GM21528 (cell line): ENCODE data around the gene MINDY4.

ENCODE experiments used
- ATAC-seq: cut with Tn5 transposase; IDR thresholded peaks from one replicate; pipeline ENCODE4 v1.9.1; 2021; ENCODE audit warnings: mild to moderate bottlenecking, moderate library complexity; ENCODE audit not compliant: unreplicated experiment, low FRiP score

Gene MINDY4

DNA sequence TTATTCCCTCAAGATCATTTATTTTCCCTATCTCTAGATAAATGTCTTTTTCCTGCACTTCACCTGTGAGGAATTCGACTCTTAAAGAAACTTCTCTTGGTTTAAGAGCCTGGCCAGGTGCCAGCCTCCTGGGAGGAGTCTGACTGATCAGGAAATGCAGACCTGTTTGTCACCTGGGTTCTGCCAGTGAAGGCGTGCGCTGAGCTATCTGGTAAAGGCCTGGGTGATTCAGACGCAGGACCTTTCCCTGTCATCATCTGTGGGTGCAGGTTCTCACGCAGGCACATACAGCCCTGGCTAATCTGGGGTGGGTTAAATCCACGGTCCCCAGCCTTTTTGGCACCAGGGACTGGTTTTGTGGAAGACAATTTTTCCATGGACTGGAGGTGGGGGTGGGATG is 75.2 kb downstream of the MINDY4 start:
- no peak for ATAC-seq

DNA sequence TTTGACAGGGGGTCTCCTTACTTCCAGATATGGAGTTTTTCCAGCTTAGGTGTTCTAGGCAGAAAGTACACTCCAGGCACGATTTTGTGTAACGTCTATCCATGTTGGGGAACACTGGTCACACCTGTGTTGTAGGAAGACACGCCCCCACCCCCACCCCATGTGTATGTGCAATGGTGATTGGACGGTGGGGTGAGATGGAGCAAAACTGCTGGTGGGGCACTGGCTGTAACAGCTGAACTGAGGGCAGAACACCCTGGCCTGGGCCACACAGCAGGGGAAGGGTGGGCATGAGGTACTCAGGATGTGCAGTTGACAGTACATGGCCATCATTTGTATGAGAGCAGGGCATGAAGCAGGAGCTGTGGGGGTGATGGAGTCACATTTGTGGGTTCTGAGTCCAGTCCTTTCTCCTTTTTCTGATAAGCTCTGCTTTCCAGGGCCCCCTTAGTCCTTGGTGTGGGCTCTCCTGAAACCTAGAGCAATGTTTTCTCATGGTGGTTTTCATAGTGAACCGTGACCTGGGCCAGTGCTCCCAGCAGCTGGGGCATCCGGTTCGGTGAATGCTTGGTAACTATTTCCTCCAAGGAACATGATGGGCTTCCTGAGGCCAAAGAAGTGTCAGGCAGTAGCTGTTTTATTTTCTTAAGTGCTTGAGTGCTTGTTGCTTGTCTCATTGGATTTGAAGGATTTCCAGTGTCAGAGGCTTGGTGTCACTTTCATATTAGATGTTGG is 77.1 kb downstream of the MINDY4 start:
- ATAC-seq: no peak

DNA sequence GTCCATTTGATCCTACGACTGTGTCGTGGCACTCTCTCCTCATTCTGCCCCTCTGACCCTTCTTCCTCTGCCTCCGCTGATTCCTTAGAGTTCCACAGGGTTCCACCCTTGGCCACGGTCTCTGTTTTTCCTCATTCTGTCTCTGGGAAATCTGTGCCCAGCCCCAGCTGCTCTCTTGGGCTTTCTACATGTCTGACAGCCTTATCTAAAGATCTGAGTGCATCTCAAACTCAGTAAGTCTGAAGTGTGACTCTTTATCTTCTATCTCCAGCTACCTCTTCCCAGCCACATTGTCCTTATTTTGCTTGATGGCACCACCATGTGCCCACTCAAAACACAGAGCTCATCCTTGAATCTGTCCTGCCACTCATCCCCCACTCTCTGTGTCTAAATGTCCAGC is 78.3 kb downstream of the MINDY4 start:
- ATAC-seq: no peak

DNA sequence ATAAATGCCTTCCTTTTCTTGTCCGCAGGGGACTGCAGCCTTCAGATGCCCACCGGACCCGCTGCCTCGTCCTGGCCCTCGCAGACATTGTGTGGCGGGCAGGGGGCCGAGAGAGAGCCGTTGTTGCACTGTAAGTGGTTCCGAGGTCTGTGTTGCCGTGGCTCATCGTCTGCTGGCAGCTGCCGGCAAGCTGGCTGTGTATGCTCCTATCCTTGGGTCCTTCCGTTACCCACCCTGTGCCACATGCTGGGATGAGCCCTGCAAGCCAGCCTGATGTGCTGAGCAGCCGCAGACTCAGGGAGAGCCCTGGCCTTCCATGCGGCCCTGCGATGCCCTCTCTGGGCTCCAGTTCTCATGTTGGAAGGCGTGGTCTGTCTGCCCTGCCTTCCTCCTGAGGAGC is 79.2 kb downstream of the MINDY4 start:
- no peak for ATAC-seq

DNA sequence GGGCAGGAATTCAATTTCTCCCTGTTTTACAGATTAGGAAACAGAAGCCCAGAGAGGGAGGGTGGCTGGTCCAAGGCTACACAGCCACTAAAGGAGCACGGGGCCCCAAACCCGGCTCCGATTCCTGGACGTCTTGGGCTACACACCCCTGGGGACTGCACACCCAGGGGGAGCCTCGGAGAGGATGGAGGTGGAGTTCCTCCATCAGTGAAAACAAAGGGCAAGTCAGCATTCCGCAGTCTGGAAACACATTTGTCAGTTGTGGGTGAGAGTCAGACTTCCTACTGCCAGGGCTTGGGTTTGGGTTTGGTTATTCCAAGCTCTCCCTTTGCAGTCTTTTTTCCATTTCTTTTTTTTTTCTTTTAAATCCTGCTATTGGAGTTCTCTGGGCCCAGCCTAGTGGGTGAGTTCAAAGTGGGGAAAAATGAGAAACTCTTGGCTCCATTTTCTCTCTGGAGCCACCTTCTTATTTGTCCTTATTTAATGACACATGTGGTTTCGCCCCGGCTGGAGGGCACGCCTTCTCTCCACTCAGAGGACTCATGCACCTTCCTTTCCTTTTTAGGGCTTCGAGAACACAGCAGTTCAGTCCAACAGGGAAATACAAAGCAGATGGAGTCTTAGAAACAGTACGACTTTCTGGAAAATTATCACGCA is 80.6 kb downstream of the MINDY4 start:
- ATAC-seq: no peak

DNA sequence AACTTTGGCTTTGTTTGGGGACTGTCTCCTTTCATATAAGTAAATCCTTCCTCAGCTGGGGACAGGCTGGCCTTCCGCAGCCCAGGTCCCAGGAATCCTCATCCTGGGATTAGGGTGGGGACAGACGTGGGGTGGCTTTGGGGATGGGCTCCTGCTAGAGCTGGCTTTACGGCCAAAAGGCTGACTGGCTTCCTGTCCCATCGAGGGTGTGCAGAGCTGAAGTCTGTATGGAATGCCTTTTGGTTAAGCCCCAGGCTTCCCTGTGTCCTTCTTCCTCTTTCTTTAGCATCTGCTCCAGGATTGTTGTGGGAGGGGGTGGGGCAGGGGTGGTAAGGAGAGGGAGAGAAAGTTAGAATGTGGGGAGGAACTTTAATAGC is 81.1 kb downstream of the MINDY4 start:
- ATAC-seq: no peak

DNA sequence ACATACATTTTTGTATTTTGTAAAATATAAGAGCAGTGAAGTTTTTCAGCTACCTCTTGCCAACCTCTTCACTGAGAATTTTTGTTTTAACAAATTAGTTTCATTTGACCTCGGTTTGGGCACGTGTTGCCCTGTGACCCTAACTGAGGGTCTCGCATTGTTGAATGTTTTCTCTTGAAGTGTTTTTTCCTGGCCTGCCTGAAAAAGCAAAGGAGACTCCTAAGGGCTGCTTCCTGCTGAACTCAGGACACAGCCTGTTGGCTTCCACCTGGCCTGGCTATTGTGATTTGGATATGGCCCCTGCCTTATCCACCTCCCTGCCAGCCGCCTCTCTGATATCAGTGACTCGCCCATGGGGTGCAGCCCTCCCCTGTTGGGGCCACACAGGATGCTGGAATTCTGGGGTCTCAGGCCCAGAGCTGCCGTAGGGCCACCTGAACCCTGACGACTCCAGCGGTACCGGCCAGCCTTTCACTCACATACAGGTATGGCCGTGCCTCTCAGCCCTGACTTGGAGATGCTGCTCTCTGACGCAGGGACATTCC is 81.6 kb downstream of the MINDY4 start:
- ATAC-seq: no peak

DNA sequence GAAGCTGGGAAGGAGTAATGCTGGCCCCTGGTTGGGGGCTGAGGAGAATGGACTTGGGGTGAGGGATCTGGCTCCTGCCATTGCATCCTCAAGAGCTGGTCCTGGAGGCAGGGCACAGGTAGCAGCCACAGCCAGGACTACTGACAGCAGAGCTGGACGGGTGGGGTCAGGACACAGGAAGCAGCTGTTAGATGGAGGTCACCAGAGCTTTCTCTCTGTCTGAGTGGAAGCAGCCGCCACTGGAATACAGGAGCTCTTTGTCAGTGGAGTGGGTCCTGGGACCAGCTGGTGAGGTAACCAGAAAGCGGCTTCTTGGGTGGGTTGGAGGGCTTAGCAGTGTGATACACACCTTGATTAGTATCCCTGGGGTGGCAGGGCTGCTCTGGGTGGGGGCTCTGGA is 82.4 kb downstream of the MINDY4 start:
- ATAC-seq: no peak

DNA sequence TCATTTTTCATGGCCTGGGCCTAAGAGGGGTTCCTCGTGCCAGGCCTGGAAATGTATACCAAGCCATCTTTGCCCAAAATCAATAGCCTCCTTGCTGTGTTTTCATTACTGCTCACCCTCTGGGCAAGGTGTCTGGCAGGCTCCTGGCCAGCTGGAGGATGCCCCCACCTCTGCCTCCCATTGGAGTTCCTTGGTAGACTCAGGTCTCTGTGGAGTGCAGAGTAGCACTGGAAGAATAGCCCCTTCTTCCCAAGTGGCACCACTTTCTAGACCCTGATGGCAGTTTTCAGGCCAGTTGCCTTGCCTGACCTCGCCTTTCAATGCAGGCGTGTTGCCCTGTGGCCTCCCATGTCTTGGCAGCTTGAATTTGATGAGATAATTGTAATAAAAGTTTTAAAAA is 84.7 kb downstream of the MINDY4 start:
- no peak for ATAC-seq

DNA sequence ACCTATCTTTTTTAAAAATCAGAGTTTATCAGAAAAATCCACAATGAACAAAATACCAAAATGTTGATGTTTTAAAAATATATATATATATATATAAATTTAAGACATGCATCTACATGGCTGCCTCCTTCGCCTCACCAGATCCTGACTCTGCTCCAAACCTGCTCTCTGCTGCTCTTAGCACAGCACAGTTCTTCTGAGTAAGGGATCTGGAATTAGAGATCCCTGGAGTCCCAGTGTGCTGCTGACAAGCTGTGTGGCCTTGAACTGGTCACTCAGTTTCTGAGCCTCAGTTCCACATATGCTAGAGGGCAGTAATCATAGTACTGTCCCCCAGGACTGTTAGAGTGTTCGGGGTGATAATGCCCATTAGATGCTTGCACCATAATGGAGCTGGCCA is 87.4 kb downstream of the MINDY4 start:
- ATAC-seq: no peak

DNA sequence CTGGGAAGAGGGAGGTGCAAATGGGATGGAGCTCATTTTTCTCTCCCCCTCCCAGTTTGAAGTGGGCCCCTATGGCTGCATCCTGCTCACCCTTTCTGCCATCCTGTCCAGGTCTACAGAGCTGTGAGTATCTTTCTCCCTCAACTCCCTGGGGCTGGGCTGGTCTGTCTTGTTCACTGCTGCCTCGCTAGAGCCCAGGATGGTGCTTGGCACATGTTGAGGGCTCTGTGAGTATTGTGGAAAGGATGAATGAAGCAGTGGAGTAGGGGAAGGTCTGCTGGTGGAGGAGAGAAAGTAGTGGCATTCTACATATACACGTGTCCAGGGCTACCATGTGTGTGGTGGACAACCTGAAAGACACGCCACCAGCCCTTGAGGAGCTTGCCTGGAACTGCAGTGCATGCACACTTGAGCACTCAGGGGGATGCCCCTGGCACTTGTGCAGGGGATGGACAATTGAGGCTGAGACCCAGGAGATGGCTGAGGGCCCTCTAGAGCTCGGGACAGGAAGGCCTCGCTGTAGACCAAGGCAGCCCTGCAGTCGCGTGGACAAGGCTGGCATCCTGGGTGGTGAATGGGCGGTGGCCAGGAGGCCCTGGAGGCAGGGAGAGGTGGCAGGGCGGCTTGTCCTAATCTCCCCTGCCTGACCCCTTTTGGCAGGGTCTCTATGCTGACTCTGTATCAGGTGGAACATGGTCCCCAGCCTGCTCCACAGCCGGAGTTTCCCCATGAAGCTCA is 88.2 kb downstream of the MINDY4 start:
- ATAC-seq: no peak

DNA sequence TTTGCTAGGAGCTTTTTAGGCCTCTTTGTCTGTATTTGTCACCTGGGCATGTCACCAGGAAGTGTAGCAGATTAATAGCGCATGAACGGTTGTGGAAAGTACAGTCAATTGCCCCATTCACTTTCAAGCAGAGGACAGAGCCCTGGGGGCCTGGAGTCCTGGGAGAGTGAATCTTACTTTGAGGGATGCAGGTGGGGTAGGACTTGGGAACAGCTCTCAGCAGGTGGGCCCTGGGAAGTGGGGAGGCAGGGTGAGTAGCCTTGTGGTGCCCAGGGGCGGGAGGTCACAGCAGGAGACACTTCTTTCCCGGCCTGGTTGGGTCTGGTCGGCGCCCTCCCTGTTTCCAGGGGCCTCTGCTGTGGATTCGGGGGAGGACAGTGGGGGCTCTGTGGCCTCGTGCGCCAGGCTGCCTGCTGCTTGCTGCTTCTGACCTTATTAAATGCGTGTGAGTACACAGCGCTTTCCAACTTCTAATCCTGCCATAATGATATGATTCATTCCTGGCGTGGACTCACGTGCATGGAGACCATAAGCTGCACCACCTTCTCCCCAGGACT is 88.8 kb downstream of the MINDY4 start:
- no peak for ATAC-seq

DNA sequence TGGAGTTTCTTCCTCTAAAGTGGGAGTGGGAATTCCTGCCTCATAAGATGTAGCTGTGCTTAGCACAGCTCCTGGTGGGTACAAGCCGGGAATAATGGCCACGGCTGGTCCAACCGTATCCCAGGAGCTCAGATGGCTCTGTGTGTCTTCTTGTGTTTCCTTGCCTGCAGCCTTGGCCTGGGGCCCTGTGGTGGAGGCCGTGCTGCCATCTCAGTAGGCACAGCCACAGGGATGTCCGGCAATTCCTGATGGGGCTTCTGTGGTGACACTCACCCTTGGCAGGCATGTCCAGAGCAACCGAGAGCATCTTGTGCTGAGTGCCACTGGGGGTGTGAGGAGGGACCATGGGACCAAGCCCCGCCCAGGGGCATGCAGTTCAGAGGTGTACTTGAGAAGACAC is 90.4 kb downstream of the MINDY4 start:
- no peak for ATAC-seq

DNA sequence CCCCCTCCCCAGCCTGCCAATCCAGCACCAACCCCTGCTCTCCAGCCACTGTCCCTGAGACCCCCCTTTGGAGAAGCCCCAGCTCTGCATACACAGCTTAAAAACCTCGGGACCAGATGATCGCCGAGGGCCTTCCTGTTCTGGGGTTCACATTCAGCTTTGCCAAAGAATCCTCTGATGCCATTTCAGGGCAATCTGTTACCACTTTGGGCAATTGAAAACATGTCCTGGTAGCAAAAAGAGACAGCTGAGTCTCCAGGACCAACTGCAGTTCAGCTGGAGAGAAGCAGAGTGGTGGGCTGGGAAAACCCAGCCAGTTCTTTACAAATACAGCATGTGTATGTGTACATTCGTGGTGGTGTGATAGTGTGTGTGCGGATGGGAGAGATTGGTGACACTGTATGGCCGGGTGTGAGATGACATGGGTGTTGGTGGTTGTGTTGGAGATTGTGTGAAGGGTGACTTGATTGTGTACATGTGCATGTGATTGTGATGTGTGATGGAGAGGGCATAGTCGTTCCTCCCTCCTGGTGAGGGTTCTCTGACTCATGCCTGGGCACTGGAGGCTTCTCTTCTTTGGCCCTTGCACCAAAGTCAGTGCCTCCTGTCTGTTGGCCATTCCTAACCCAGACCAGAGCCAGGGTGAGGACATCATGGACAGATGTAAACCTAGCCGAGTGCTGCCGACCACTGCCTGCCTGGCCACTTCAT is 91.9 kb downstream of the MINDY4 start:
- no peak for ATAC-seq

DNA sequence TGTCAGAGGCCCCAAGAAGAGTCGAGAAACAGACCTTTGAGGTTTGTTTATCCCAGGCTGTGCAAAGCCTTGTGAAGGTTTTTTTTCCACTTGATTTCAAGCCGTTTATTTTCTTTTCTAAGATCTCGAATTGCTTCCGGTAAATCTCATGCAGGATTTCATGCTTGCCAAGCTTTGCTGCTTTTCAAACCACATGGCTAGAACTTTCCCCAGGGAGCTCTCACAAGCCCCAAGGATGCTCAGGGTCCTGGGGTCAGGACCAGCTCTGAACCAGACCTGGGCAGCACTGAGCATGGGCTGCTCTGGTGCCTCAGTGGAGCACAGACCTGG is 92.5 kb downstream of the MINDY4 start:
- ATAC-seq: no peak

DNA sequence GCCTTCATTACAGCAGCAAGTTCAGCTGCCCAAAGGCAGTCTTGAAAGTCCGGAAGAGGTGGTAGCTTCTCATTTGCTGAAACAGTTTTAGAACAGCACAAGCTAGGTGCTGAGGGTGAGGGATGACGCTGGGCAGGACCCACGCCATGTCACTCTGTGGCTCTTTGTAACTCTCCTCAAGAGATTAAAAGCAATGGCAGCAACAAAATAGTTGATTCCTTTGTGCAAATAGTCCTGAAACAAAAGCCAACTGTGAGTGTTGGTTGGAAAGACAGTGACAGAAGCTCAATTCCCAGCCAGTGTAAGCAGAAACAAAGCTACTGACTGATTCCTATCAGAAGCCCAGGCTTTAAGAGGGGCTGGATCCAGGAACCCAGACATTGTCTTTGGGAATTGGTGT is 92.9 kb downstream of the MINDY4 start:
- ATAC-seq: no peak

DNA sequence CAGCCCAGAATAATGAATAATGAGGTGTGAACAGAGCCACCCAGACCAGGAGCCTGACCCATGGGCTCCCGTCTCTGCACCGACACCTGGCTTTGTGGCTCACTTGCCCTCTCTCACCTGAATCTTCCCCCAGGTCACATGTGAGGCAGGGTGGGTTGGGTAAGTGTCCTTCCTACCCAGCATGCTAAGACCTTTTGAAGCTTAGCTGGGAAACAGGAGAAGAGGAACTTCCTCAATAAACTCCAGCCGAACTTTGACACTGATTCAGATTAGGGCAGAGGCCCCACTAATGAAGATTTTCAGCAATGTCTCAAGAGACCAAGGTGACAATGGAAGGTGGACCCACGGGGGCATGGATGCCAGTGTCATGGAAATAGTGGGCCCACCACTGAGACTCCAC is 93.9 kb downstream of the MINDY4 start:
- ATAC-seq: no peak

DNA sequence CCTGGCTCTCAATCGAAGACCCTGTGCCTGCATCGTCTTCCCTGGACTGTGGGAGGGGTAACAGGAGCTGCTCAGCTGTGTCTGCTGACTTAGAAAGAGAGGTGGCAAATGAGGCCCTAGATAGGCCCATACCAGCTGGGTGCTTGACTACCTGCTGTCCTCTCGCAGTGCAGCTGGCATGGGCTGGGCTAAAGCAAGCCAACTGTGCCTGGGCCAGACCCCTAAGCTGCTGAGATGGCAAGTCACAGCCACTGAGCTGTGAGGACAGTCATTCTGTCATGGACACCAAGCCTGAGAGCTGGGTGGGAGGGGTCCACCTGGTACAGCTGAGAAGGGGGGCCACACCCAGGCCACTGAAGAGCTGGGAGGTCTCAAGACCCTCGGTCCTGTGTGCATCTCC is 94.6 kb downstream of the MINDY4 start:
- ATAC-seq: no peak

DNA sequence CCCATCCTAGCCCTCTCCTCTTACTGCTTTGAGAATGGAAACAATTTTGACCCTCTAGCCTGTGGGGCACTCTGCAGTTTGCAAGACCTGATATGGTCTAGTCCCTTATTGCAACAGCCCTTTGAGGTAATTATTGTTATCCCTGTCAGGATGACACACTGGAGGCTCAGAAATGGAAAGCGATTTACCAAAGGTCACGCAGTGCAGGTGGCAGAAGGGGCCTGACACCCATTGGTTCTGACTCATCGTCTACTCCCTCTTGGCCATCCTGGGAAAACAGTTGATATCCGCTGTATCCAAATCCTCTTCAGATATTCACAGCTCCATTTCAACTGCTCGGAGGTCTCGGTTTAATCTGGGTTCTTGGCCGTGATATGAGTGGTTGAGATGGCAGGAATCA is 95.7 kb downstream of the MINDY4 start:
- ATAC-seq: no peak

DNA sequence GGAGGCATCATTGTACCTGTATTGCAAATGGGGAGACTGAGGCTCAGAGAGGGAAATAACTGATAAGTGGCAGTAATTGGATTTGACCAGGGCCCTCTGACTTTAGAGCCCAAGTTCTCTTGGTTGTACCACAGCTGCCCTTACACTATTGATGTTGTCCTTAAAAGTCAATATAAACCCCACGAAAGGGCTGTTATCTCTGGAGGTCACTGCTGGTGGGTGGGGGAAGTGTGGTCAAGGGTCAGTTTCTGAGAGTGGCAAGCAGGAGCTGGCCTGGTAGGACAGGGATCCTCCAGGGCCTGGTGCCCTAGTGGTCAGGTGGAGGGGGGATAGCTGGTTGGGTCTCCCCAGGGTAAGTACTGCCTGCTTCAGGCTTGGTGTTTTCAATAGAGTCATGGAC is 96.3 kb downstream of the MINDY4 start:
- no peak for ATAC-seq
